ENCODE results near the gene GPC6.

DNA sequence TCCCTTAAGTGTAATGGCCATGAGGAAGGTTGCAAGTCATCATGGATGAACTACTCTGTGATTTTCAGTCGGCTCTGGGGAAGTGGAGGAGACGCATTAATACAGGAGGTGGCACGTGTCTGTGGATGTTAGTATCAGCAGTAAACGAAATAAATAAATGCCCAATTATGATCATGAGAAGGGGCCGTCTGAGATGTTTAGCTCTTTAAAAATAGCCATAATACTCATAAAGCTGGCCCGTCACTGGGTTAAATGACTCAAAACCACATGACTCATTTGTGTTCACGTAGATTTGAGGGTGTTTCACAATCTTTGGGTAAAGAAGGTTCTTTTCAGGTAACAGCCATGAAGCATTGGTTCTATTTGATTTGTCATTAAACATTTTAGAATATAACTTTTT is 620.6 kb downstream of the GPC6 start:
- no peak for TF ChIP-seq EZH2phosphoT487 (IDR thresholded peaks at IDR 0.05; ENCODE audit: borderline replicate concordance, low read depth, low read length)
- TF ChIP-seq, protein P1, sequence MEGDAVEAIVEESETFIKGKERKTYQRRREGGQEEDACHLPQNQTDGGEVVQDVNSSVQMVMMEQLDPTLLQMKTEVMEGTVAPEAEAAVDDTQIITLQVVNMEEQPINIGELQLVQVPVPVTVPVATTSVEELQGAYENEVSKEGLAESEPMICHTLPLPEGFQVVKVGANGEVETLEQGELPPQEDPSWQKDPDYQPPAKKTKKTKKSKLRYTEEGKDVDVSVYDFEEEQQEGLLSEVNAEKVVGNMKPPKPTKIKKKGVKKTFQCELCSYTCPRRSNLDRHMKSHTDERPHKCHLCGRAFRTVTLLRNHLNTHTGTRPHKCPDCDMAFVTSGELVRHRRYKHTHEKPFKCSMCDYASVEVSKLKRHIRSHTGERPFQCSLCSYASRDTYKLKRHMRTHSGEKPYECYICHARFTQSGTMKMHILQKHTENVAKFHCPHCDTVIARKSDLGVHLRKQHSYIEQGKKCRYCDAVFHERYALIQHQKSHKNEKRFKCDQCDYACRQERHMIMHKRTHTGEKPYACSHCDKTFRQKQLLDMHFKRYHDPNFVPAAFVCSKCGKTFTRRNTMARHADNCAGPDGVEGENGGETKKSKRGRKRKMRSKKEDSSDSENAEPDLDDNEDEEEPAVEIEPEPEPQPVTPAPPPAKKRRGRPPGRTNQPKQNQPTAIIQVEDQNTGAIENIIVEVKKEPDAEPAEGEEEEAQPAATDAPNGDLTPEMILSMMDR (conservative IDR thresholded peaks at IDR 0.05; ENCODE audit: low read length), result no peak

All from OCI-LY7 (cell line).